HepG2 (cell line): ENCODE data around the gene SH3GL2. TPM values are rescaled to one million over a fixed set of nuclear protein-coding genes. Genes with fewer than 3 reads are reported as not detected.

Experiments
- ATAC-seq: fragments of 200-7000 bp; cut with Tn5 transposase; 3 replicates; pipeline ENCODE4 v1.9.1; 2020; ENCODE audit warnings: mild to moderate bottlenecking, moderate library complexity
- BruUV-seq: library from RNA; stranded (reverse); fragments of 400-500 nt; replicated peaks from 2 replicates; lab custom pipeline; 2021; lab: Mats Ljungman, UMichigan
- CTCF ChIA-PET: fragments of 300-600 bp; formaldehyde crosslinking; extraction: SDS; loops from one replicate; lab custom pipeline; 2021; ENCODE audit warnings: low total read pairs, inconsistent platforms, low intra/inter-chr PET ratio; lab: Yijun Ruan, JAX
- POLR2A ChIA-PET: fragments of 350-600 bp; sonication (Branson Sonifier 250); formaldehyde crosslinking; loops from one replicate; lab custom pipeline; 2020; ENCODE audit warnings: antibody characterized with exemption, inconsistent platforms; lab: Yijun Ruan, JAX
- DNase-seq: peaks from one replicate; pipeline ENCODE4 v3.0.0-alpha.2; 2015; ENCODE audit warnings: low spot score
- FAIRE-seq: peaks from 3 replicates; lab custom pipeline; 2011; peaks lifted over from hg19 to GRCh38; lab: Jason Lieb, UNC
- H2AFZ ChIP-seq: one replicate; pipeline ENCODE4 v1.6.1; 2011; ENCODE audit warnings: low read length, inconsistent platforms
- H3K27ac ChIP-seq: fragments of 300-600 bp; 3 replicates; pipeline ENCODE4 v1.8.0; 2011; ENCODE audit warnings: mixed run types, mild to moderate bottlenecking, mixed read lengths, low read length, inconsistent platforms; ENCODE audit not compliant: insufficient read depth; ENCODE audit errors: extremely low read length
- H3K27me3 ChIP-seq, 2 experiments: fragments of 200-600 bp in 1 of 2; 2 replicates in 1 of 2; 3 replicates in 1 of 2; pipeline versions ENCODE4 v1.6.0 to v1.8.0; 2011; ENCODE audit warnings: low read length in 2 of 2, mild to moderate bottlenecking in 2 of 2, moderate library complexity in 2 of 2, inconsistent platforms in 1 of 2; ENCODE audit not compliant: insufficient read depth in 2 of 2, control insufficient read depth in 1 of 2
- H3K36me3 ChIP-seq, 2 experiments: fragments of 200-600 bp in 1 of 2; replicated peaks in 1 of 2; 2 replicates in 1 of 2; 3 replicates in 1 of 2; pipeline versions ENCODE4 v1.5.1 to v1.8.0; 2011; ENCODE audit warnings: low read length in 2 of 2, inconsistent platforms in 1 of 2; ENCODE audit not compliant: insufficient read depth in 2 of 2, control insufficient read depth in 1 of 2
- H3K4me1 ChIP-seq: 2 replicates; pipeline ENCODE4 v1.5.1; 2012; ENCODE audit warnings: low read length, inconsistent platforms; ENCODE audit not compliant: insufficient read depth
- H3K4me2 ChIP-seq: 2 replicates; pipeline ENCODE4 v1.6.0; 2011; ENCODE audit warnings: low read depth, low read length, inconsistent platforms
- H3K4me3 ChIP-seq, 3 experiments: fragments of 200-600 bp in 1 of 3; sonication (generic), shearing (Covaris generic) in 1 of 3; replicated peaks in 1 of 3; 2 replicates each; pipeline ENCODE4 v1.5.1; 2011 to 2016; ENCODE audit warnings: low read length in 3 of 3, inconsistent platforms in 2 of 3, low read depth in 2 of 3, mild to moderate bottlenecking in 2 of 3, control low read depth in 1 of 3, mixed read lengths in 1 of 3; ENCODE audit not compliant: insufficient read depth in 1 of 3
- H3K79me2 ChIP-seq: one replicate; pipeline ENCODE4 v1.6.1; 2011; ENCODE audit warnings: low read length, inconsistent platforms; ENCODE audit not compliant: insufficient read depth
- H3K9ac ChIP-seq: 2 replicates; pipeline ENCODE4 v1.6.0; 2011; ENCODE audit warnings: mild to moderate bottlenecking, low read depth, low read length, inconsistent platforms; ENCODE audit not compliant: insufficient read depth
- H3K9me3 ChIP-seq: 2 replicates; pipeline ENCODE4 v1.5.1; 2012; ENCODE audit warnings: mild to moderate bottlenecking, low read length
- H4K20me1 ChIP-seq: 2 replicates; pipeline ENCODE4 v1.6.0; 2011; ENCODE audit warnings: inconsistent platforms, mild to moderate bottlenecking, low read length, moderate library complexity; ENCODE audit not compliant: insufficient read depth
- E2F5 ChIP-seq: sonication (generic); formaldehyde crosslinking; conservative IDR thresholded peaks from 2 replicates; pipeline ENCODE4 v1.4.0; 2020; ENCODE audit warnings: missing genetic modification reagents
- HES4 ChIP-seq: sonication (generic); formaldehyde crosslinking; IDR thresholded peaks from 2 replicates; pipeline ENCODE4 v1.9.0; 2021; ENCODE audit warnings: mild to moderate bottlenecking, missing genetic modification reagents, borderline replicate concordance
- HMGA1 ChIP-seq: sonication (generic); formaldehyde crosslinking; conservative IDR thresholded peaks from 2 replicates; pipeline ENCODE4 v1.4.0; 2020; ENCODE audit warnings: missing genetic modification reagents
- MAFK ChIP-seq, 2 experiments: IDR thresholded peaks in 1 of 2; conservative IDR thresholded peaks in 1 of 2; 2 replicates each; pipeline ENCODE4 v1.6.1; 2011; ENCODE audit warnings: improper control_type of control experiment in 2 of 2, low read length in 2 of 2
- MEIS1 ChIP-seq: sonication (generic); formaldehyde crosslinking; IDR thresholded peaks from 2 replicates; pipeline ENCODE4 v1.9.0; 2021; ENCODE audit warnings: mild to moderate bottlenecking, missing genetic modification reagents, moderate library complexity, borderline replicate concordance
- MIXL1 ChIP-seq: IDR thresholded peaks from 2 replicates; pipeline ENCODE4 v1.6.1; 2016
- MXI1 ChIP-seq: IDR thresholded peaks from 3 replicates; pipeline ENCODE4 v1.6.1; 2012; ENCODE audit warnings: low read depth, low read length, inconsistent platforms, borderline replicate concordance
- NFE2 ChIP-seq: sonication (generic); formaldehyde crosslinking; IDR thresholded peaks from 2 replicates; pipeline ENCODE4 v1.4.0; 2020; ENCODE audit warnings: missing genetic modification reagents
- NKX3-1 ChIP-seq: sonication (generic); formaldehyde crosslinking; IDR thresholded peaks from 2 replicates; pipeline ENCODE4 v1.5.0; 2020; ENCODE audit warnings: missing genetic modification reagents
- NR2F2 ChIP-seq: IDR thresholded peaks from 2 replicates; pipeline ENCODE4 v1.6.1; 2012; ENCODE audit warnings: low read depth, inconsistent platforms, borderline replicate concordance
- PLSCR1 ChIP-seq: sonication (generic); formaldehyde crosslinking; IDR thresholded peaks from 2 replicates; pipeline ENCODE4 v1.5.0; 2020; ENCODE audit warnings: missing genetic modification reagents, mild to moderate bottlenecking, borderline replicate concordance
- PRMT3 ChIP-seq: sonication (generic); formaldehyde crosslinking; IDR thresholded peaks from 2 replicates; pipeline ENCODE4 v1.8.1; 2022; ENCODE audit warnings: low read depth, mild to moderate bottlenecking, moderate library complexity, missing genetic modification reagents, borderline replicate concordance
- SNAI1 ChIP-seq: sonication (generic); formaldehyde crosslinking; IDR thresholded peaks from 2 replicates; pipeline ENCODE4 v1.5.0; 2020; ENCODE audit warnings: mild to moderate bottlenecking, missing genetic modification reagents, borderline replicate concordance
- ZMYM2 ChIP-seq: sonication (generic); formaldehyde crosslinking; IDR thresholded peaks from 2 replicates; pipeline ENCODE4 v1.8.0; 2022; ENCODE audit warnings: mild to moderate bottlenecking, missing genetic modification reagents
- ZNF256 ChIP-seq: sonication (generic); formaldehyde crosslinking; conservative IDR thresholded peaks from 2 replicates; pipeline ENCODE4 v1.4.0; 2020; ENCODE audit warnings: missing genetic modification reagents
- ZNF496 ChIP-seq: sonication (generic); formaldehyde crosslinking; IDR thresholded peaks from 2 replicates; pipeline ENCODE4 v1.8.1; 2023; ENCODE audit warnings: mild to moderate bottlenecking, moderate library complexity, missing genetic modification reagents; ENCODE audit not compliant: insufficient replicate concordance
- WGBS: methylation state at CpG from one replicate; pipeline ENCODE4 v1.1.6; 2017; ENCODE audit warnings: low lambda C conversion rate; 5-methylcytosine and 5-hydroxymethylcytosine counted together
- in situ Hi-C: cut with HindIII; loops from 2 replicates; pipeline ENCODE4 v1.10.0; 2017; ENCODE audit warnings: low pct_unique_long_range_greater_than_20kb; ENCODE audit not compliant: extremely low pct_ligation_motif_present
- intact Hi-C: fragments of 100-400 bp; cut with micrococcal nuclease; formaldehyde crosslinking; loops from one replicate; pipeline ENCODE4 v1.10.0; 2022; ENCODE audit not compliant: unreplicated experiment
- polyA plus RNA-seq, 8 experiments: library from polyadenylated mRNA; depleted of rRNA in 3 of 8; stranded (reverse) in 7 of 8; unstranded in 1 of 8; fragments of >200 nt; fragmentation: Illumina TruSeq in 4 of 8; extraction: Trizol in 4 of 8; gene quantifications; 2 replicates each; pipeline versions ENCODE4 v1.2.1 to v1.2.3, GENCODE V29; 2011 to 2016; ENCODE audit warnings: low read depth in 4 of 8, missing spikeins in 1 of 8, mixed read lengths in 1 of 8; ENCODE audit not compliant: insufficient read depth in 1 of 8
- total RNA-seq, 5 experiments: library from RNA; depleted of rRNA; stranded (reverse); fragments of >200 nt; fragmentation: Illumina TruSeq; extraction: Trizol; gene quantifications; 2 replicates each; pipeline ENCODE4 v1.2.3, GENCODE V29; 2016; ENCODE audit warnings: low read depth in 1 of 5

The SH3GL2 gene
- total and polyA plus RNA-seq, 2 of the 13 experiments (the other 11 are each of a cell fraction or from before 2014, with no cell fraction given) = 0.04 TPM; not detected in 1

- 59% methylated on average over 5 of the region's 5 CpGs for WGBS
- no peaks in the 10 kb centered on the region for H3K4me1 ChIP-seq
- DNase-seq (no peak), FAIRE-seq (no peak), ATAC-seq (no peak)
- BruUV-seq = no TSS peak
- H4K20me1 ChIP-seq = no peaks in the 10 kb centered on the region
- no peaks in the 10 kb centered on the region for H3K27me3 ChIP-seq
- H3K36me3 ChIP-seq = no peaks in the 10 kb centered on the region
- no peaks in the 10 kb centered on the region for H3K79me2 ChIP-seq
- no peak overlapping the region for H3K4me2 ChIP-seq
- no peak overlapping the region for H3K4me3 ChIP-seq
- no peak overlapping the region for H2AFZ ChIP-seq
- no peak overlapping the region for H3K9ac ChIP-seq
- POLR2A ChIA-PET = no interaction called here
- intact Hi-C loops (no loop called here), in situ Hi-C loops (no loop called here)
- no peak for TF ChIP-seq NKX3-1
- TF ChIP-seq HMGA1 (CRISPR knock-in tag) = no peak
- no peak for TF ChIP-seq ZNF256 (CRISPR knock-in tag)
- no peak for TF ChIP-seq MXI1
- no peak for TF ChIP-seq HES4 (CRISPR knock-in tag)
- no peak overlapping the region for H3K27ac ChIP-seq
- no peaks in the 10 kb centered on the region for H3K9me3 ChIP-seq
- CTCF ChIA-PET = no interaction called here
These were observed 7.0 kb upstream of the SH3GL2 start for GRCh38 chr9:17571825-17572224.

GRCh38 chr9:17574342-17574741, 4.5 kb upstream of the SH3GL2 start:
- no peaks in the 10 kb centered on the region for H3K36me3 ChIP-seq
- FAIRE-seq = no peak
- TF ChIP-seq SNAI1 (CRISPR knock-in tag) (no peak), NFE2 (no peak), NR2F2 (no peak), E2F5 (CRISPR knock-in tag) (no peak), MAFK (conservative IDR thresholded peaks at IDR 0.05 in 1 of 2, IDR thresholded peaks at IDR 0.05 in 1 of 2; ENCODE audit: low read length in 2 of 2) (no peak), MIXL1 (no peak), ZMYM2 (CRISPR knock-in tag) (no peak), ZNF496 (no peak), PRMT3 (CRISPR knock-in tag) (no peak), PLSCR1 (no peak), MEIS1 (CRISPR knock-in tag) (no peak)

More at GRCh38 chr9:17574342-17574741, 4.5 kb upstream of the SH3GL2 start:
- ChIA-PET POLR2A (no interaction called here), CTCF (no interaction called here)
- no peak overlapping the region for H3K27ac ChIP-seq
- no peaks in the 10 kb centered on the region for H3K9me3 ChIP-seq
- H3K9ac ChIP-seq = no peak overlapping the region
- BruUV-seq = no TSS peak
- H3K4me2 ChIP-seq = no peak overlapping the region
- DNase-seq (no peak), ATAC-seq (no peak)
- no peaks in the 10 kb centered on the region for H3K4me1 ChIP-seq
- no peak overlapping the region for H3K4me3 ChIP-seq
- H3K79me2 ChIP-seq = no peaks in the 10 kb centered on the region
- H4K20me1 ChIP-seq = no peaks in the 10 kb centered on the region
- WGBS = 19% methylated on average over 2 of the region's 2 CpGs
- intact Hi-C loops (no loop called here), in situ Hi-C loops (no loop called here)
- H2AFZ ChIP-seq = no peak overlapping the region
- H3K27me3 ChIP-seq = peaks cover 0 to 5% of the 10 kb centered on the region in 2 experiments; a peak in 3 of 5 replicates
